Parathyroid adenoma (tissue), 2 donors: ENCODE data around the gene KCNJ15.

Source experiments
- H2AFZ ChIP-seq: fragments of 300-600 bp; sonication (generic); one replicate; pipeline ENCODE4 v1.7.0; 2017; ENCODE audit warnings: antibody characterized with exemption, mild to moderate bottlenecking
- H3K27ac ChIP-seq: fragments of 300-600 bp; sonication (generic); one replicate; pipeline ENCODE4 v1.7.0; 2017
- H3K27me3 ChIP-seq: fragments of 300-600 bp; sonication (generic); one replicate; pipeline ENCODE4 v1.7.0; 2017; ENCODE audit warnings: low read length; ENCODE audit not compliant: control insufficient read depth, insufficient read depth
- H3K36me3 ChIP-seq: fragments of 300-600 bp; sonication (generic); one replicate; pipeline ENCODE4 v1.7.0; 2017; ENCODE audit warnings: low read length; ENCODE audit not compliant: control insufficient read depth, insufficient read depth
- H3K4me1 ChIP-seq: fragments of 300-600 bp; sonication (generic); one replicate; pipeline ENCODE4 v1.7.0; 2017; ENCODE audit warnings: control low read depth
- H3K4me2 ChIP-seq: fragments of 300-600 bp; sonication (generic); one replicate; pipeline ENCODE4 v1.7.0; 2017; ENCODE audit warnings: low read length
- H3K4me3 ChIP-seq: fragments of 300-600 bp; sonication (generic); one replicate; pipeline ENCODE4 v1.7.0; 2017; ENCODE audit warnings: low read depth, low read length
- H3K79me2 ChIP-seq: fragments of 300-600 bp; sonication (generic); one replicate; pipeline ENCODE4 v1.7.0; 2017; ENCODE audit warnings: control low read depth
- H3K9ac ChIP-seq: fragments of 300-600 bp; sonication (generic); one replicate; pipeline ENCODE4 v1.7.0; 2017; ENCODE audit warnings: mild to moderate bottlenecking
- H3K9me3 ChIP-seq: fragments of 300-600 bp; sonication (generic); one replicate; pipeline ENCODE4 v1.7.0; 2017; ENCODE audit warnings: low read length; ENCODE audit not compliant: control insufficient read depth
- CTCF ChIP-seq: fragments of 300-600 bp; sonication (generic); IDR thresholded peaks from one replicate; pipeline ENCODE4 v1.7.0; 2017; ENCODE audit warnings: antibody characterized with exemption, mild to moderate bottlenecking
- donor health status: primary hyperparathyroidism.

KCNJ15 gene

GRCh38 chr21:38340131-38340530 is 83.3 kb downstream of the KCNJ15 start:
- H3K4me1 ChIP-seq = peaks cover 9% of the 10 kb centered on the region
- no peaks in the 10 kb centered on the region for H3K36me3 ChIP-seq
- no peak overlapping the region for H3K9ac ChIP-seq
- H2AFZ ChIP-seq = no peak overlapping the region
- H3K9me3 ChIP-seq = no peaks in the 10 kb centered on the region
- H3K4me3 ChIP-seq = no peak overlapping the region
- H3K79me2 ChIP-seq = no peaks in the 10 kb centered on the region
- no peak overlapping the region for H3K4me2 ChIP-seq
- H3K27ac ChIP-seq = no peak overlapping the region
- no peaks in the 10 kb centered on the region for H3K27me3 ChIP-seq
- no peak for TF ChIP-seq CTCF

GRCh38 chr21:38341546-38342012 is 84.8 kb downstream of the KCNJ15 start:
- Histone ChIP-seq H3K27me3 (no peaks in the 10 kb centered on the region), H3K4me1 (peaks cover 9% of the 10 kb centered on the region), H3K9me3 (no peaks in the 10 kb centered on the region), H3K27ac (no peak overlapping the region), H2AFZ (no peak overlapping the region), H3K4me2 (no peak overlapping the region), H3K79me2 (no peaks in the 10 kb centered on the region), H3K4me3 (no peak overlapping the region), H3K36me3 (no peaks in the 10 kb centered on the region), H3K9ac (no peak overlapping the region)
- TF ChIP-seq CTCF = no peak

- no peaks in the 10 kb centered on the region for H3K9me3 ChIP-seq
- no peaks in the 10 kb centered on the region for H3K79me2 ChIP-seq
- H3K4me2 ChIP-seq = no peak overlapping the region
- H3K9ac ChIP-seq = no peak overlapping the region
- H3K4me1 ChIP-seq = peaks cover 9% of the 10 kb centered on the region
- H3K27me3 ChIP-seq = no peaks in the 10 kb centered on the region
- H3K4me3 ChIP-seq = no peak overlapping the region
- H3K36me3 ChIP-seq = no peaks in the 10 kb centered on the region
- no peak overlapping the region for H2AFZ ChIP-seq
- no peak for TF ChIP-seq CTCF
- no peak overlapping the region for H3K27ac ChIP-seq
These were observed 85.9 kb downstream of the KCNJ15 start for GRCh38 chr21:38342739-38343138.

GRCh38 chr21:38343691-38344090 is 86.9 kb downstream of the KCNJ15 start:
- peak overlapping the region; percentile 23 for H3K4me2 ChIP-seq
- peaks cover 9% of the 10 kb centered on the region for H3K4me1 ChIP-seq
- no peaks in the 10 kb centered on the region for H3K36me3 ChIP-seq
- no peak overlapping the region for H3K4me3 ChIP-seq
- H3K27ac ChIP-seq = no peak overlapping the region
- H3K9me3 ChIP-seq = no peaks in the 10 kb centered on the region
- H2AFZ ChIP-seq = no peak overlapping the region
- TF ChIP-seq CTCF = no peak
- no peak overlapping the region for H3K9ac ChIP-seq
- H3K27me3 ChIP-seq = no peaks in the 10 kb centered on the region
- no peaks in the 10 kb centered on the region for H3K79me2 ChIP-seq

- no peaks in the 10 kb centered on the region for H3K9me3 ChIP-seq
- no peaks in the 10 kb centered on the region for H3K36me3 ChIP-seq
- no peak overlapping the region for H3K4me3 ChIP-seq
- no peaks in the 10 kb centered on the region for H3K79me2 ChIP-seq
- TF ChIP-seq CTCF = no peak
- H3K9ac ChIP-seq = no peak overlapping the region
- no peak overlapping the region for H3K4me2 ChIP-seq
- H2AFZ ChIP-seq = no peak overlapping the region
- peaks cover 9% of the 10 kb centered on the region for H3K4me1 ChIP-seq
- H3K27me3 ChIP-seq = peaks cover 8% of the 10 kb centered on the region
- no peak overlapping the region for H3K27ac ChIP-seq
These were observed 89.5 kb downstream of the KCNJ15 start for GRCh38 chr21:38346286-38346685.
